Fibroblast of peridontal ligament (primary cell): ENCODE measurements around the gene DSCAML1.

ENCODE experiments used
- DNase-seq: peaks from one replicate; pipeline ENCODE4 v3.0.0-alpha.2; 2010; ENCODE audit errors: extremely low read depth

The DSCAML1 gene

DNA sequence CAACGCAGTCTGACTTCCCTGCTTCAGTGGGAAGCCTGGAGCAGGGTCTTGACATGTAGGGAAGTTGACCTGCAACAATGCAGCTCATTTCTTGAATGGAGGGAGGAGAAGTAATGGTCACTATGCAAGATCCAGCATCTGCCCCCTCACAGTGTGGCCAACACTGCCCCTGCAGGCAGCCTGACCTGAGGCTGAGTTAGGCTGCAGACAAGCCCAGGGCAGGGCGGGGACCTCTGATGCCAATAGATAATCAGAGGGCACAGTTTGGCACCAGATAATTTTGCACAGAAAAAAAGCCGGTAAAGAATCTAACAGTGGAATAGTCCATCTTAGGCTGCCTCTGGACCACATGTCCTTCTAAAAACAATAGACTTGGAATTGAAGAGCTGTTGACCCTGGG, 182.3 kb downstream of the DSCAML1 start:
- no peak for DNase-seq

DNA sequence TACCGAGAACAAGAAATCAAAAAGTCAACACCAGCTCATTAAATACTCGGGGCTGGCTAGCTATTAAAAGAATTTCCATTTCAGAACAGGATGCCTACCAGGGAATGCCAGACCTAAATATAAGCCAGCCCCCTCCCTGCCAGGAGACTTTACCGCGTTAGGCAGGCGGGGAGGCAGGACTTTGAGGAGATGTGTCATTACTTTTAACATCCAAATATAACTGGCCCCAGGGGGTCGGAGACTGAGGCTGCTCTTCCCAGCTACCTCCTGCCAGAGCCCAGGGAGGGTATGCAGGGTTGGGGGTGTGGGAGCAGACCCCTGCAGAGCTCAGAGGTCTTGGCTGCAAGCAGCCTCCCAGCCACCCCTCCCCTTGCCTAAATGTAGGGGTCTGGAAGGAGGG, 183.5 kb downstream of the DSCAML1 start:
- no peak for DNase-seq

DNA sequence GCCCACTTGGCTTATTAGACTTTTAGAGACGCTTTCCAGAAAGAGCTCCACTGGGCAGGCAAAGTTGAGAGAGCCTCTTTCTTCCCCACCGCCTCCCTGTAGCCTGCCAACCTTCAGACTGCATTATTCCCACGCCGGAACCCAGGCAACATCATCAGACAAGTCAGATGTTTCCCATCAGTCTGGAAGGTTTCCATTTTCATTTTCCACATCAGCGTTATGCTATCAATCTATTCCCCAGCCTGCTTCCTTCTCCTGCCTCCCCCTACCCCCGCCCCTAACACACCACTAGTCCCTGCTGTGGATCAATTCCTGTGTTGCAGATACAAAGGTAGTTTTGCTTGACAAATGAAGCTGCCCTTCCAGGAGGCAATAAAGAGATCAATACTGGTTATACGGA, 184.8 kb downstream of the DSCAML1 start:
- no peak for DNase-seq

DNA sequence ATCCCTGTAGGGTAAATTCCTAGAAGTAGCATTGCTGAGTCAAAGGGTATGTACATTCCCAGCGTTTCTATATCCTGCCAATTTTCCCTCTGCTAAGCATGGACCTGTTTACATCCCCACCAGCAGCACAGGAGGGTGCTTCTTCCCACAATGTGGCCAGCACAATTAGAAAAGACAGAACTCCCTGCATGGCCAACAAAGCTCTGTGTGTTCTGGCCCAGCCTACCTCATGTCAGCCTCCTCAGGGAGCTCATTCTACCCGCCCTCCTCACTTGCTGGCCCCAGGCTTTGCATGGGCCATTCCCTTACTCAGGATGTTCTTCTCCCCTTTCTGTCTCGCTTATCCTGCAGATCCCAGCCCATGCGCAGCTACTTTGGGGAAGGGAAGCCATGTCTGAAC, 186.1 kb downstream of the DSCAML1 start:
- no peak for DNase-seq

DNA sequence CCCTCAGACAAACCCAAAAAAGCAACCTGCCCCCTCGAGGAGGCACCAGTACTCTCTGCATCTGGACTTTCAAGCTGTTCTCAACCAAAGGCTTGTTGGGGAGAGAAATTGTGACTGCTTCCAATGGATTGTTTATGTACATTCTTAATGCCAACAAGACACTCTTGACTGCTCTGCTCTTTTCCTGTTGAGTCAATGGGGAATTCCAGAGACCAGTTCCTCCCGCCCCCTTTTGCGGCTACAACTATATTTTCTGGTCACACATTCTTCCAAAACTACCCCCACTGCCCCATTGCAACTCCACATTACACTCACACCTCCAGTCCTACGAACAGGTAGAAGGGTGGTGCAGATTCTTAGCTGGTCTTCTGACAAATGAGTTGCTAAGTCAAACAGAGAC, 187.0 kb downstream of the DSCAML1 start:
- DNase-seq = no peak

DNA sequence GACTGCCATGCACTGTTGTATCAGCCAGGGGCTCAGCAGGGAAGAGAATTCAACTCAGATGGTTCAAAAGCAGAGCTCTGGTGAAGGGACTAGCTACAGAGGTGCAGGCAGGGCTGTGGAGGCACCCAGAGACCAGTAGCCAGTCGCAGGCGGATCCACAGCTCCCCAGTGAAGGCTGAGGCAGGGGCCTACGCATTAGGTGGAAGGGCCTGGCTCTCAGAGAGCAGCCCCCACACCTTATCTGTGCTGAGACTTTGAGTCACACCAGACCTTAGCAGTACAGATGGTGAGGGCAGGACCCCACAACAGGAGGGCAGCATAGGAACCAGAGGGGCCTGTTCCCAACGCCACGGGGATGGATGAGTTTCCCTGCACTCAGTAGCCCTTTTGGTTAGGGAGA, 189.6 kb downstream of the DSCAML1 start:
- no peak for DNase-seq

DNA sequence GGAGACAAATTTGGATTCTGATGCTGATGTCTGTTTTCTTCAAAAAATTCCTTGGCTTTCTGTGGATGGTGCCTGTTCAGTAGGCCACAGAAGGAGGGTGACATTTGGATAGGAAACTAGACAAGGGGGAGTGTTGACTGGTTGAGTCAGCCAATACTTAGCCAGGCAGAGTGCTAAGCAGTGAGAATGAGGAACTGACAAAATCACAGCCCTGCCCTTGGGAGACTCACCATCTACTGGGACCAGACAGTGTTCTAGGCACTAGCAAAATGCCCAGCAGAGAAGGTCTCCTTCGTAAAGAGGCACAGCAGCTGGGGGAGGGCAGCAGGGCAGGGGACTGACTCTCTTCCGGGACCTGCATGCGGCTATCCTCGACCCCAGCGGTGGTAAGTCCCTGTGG, 190.2 kb downstream of the DSCAML1 start:
- no peak for DNase-seq

DNA sequence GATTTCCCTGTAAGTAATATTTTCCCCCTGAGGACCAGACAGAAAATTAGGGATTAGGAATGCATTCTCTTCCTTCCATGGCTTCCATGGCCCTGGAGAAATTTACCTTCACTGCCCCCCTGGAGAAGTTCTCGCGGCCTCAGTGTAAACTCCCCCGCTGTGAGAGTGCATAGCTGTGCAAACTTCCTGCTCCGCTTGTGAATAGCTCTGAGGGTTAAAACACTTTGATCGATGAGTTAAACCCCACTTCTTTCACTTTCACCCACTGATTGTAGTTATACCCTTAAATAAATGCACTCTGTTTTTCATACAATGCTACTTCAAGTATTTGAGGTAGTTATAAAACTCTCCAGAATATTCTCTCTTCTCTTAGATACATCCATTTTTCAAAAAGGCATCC, 190.8 kb downstream of the DSCAML1 start:
- no peak for DNase-seq

DNA sequence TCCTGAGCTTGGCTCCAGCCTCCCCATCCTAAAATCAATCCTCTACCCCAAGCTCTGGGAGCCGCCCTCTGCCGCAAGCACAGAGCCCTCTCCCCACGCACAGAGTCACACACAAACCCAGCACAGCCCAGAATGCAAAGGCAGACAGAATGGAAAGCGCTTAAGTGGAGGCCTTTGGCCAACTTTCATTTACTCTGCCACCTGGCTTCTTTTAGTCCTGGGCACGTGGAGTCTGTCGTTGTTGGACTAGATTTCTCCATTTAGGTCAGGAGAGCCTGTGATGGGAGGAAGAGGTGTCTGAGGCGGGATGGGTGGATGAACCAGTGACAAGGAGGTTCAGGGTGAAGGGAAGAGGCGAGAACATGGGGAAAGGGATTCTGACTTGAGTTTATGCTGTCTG, 191.7 kb downstream of the DSCAML1 start:
- DNase-seq = no peak

DNA sequence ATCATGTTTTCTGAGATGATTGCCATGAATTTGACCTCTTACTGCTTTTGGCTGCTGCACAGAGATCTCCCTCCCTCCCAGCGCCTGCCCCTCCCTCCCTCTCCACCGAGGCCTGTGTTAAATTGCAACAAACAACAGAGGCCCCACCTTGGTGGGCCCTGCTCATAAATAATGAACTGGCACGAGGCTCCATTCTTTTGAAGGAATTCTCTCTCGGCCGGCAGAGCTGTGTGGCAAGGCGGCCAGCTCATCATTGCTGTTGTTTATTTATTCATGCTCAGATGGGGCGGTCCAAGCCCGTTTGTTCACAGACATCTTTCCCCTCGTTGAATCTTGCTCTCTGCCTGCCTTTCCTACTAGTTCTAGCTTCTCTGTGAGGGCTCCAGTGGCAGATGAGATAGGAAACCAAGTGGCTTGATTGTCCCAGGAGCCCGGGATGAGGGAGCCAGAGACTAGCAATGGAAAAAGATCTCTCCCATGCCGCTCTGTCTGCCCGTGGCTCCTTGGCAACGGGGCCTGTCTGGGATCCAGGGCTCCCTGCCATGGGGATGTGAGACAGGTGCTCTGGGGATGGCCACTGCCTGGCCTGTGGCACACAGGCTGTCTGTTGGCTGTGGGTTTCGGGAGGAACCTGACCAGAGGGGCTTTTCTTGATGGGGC, 192.6 kb downstream of the DSCAML1 start:
- peak; percentile 7 for DNase-seq

DNA sequence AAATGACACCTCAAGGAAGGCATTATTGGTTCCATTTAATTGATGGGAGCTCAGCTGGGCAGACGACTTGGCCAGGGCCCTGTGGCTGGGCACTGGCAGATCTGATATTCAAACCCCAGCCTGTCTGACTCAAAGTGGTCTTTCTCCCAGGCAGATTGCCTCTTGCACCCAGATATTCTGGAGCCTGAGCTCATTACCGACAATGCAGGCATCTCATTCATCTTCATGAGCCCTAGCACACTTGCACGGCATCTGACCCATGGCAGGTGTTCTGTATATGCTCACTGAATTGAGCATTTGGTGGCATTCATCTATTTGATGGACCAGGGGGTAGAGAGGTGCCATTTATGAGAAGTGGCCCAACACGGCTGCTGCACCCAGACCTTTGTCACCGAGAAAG, 193.1 kb downstream of the DSCAML1 start:
- no peak for DNase-seq

DNA sequence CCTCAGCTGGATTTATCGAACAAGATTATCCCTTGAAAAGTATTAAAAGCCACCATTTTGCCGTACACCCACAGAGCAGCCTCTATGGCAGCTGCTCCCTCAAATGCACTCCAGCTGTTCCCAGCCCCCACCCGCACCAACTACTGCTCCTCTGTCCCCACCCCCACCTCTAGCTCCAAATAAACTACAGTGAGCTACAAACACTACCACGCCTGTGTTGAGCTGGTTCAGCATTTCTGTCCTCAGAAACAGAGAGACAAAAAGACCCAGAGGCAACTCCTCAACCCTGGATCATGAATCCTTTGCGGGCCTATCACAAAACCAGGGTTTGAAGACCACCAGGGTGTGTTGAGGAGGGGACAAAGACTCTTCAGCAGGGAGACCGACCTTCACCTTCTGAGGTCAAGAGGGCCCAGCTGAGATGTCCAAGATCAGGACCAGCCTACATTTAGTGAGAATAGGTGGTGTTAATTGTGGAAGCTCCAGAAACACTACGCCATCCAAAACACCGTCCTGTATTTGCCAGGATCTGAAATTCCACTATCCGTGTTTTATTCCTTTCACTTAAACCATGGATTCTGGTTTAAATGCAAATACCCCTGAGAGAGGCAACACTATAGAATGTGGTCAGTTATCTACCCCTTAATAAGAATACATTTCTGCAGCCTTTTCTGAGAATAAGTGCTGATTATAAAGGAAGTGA, 195.9 kb downstream of the DSCAML1 start:
- DNase-seq = no peak

DNA sequence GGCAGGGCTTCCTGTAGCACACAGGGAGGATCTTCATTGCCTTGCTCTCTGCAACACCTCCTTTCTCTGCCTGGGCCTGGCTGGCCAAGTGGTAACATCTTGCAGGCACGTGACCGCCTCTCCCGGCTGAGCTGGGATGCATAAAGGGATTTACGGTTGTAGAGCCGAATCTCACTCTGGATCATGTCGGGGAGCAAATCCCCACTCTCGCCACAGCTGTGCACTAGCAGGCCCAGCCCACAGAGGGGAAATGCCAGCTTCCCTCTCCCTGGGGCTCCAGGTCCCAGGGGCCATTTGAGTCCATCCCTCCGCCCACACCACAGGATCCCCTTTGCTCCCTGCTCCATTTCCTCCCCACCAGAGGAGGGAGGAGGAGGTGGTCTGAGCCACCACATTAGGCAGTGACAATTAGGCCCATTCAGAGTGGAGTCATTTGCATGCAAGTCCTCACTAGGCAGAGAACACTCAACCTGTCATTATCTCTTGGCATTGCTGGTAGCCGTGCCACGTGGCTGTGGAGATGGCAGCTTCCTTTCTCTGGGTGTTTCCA, 196.7 kb downstream of the DSCAML1 start:
- no peak for DNase-seq

DNA sequence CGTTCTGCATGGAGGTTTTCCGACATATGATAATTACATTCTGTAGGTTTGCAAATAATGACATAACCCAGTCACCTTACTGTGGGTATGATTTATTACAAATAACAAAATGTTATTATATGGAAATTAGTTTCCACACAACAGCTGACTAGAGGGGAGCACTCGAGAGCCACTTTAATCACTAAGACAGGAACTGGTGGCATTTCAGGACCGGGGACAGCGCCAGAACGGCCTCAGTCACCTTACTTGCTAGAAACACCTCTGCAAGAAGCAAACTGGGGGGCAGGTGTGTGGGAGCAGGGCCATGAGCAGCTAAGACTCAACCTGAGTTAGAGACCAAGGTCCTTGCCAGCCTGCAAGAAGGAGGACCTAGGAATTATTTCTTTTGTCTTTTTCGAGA, 199.9 kb downstream of the DSCAML1 start:
- DNase-seq = peak; percentile 13

DNA sequence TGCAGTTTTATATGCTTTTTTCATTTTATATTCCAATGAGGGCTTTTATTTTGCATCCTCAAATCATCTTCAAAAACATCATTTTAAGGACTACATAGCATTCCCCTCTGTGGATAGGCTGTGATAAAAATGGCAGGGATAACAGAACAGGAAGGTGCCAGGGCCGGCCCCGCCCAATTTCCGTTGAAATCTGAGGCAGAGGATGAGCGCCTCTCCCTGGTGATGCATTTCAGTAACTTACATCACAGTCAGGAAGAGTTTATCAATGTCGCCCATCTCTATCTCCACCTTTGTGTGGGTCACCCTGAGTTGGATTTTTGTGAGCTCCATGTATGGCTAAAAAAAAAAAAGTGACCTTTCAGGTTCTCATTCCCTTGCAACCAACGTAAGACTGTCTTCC, 201.6 kb downstream of the DSCAML1 start:
- DNase-seq = no peak

DNA sequence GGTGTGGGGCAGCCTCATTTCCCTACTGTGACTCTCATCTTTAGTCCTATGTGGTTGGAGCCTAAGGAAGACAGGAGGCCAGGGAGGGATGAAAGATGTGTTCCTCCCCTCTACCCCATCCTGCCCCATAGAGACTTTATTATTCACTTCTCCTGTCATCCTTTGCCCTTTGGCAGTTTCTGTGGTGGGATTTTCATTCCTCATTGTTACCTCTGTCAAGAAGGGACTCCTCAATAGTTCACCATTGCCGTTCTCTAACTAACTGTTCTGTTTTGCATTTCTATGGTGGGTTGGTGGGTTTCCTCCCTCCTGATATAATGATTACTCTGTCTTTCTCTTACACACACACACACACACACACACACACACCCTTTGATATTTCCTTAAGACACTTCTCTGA, 202.3 kb downstream of the DSCAML1 start:
- no peak for DNase-seq

DNA sequence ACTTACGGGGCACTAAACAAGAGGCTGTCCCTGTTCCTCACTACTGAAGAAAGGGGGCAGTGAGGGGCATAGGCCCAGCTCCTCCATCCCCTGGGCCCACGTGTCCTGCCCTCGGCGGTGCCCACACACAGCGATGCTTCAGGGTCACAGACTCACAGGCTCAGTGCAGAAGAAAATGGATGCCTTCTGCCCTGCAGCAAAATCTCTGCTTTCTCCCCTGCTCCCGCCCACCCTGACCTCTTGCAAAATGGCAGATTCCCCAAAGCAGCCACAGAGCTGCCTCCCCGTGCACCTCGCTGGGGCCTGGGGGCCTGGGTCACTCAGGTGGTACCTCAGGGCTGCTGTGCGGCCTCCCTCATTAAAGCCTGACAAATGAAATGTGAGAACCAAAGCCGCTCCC, 204.0 kb downstream of the DSCAML1 start:
- no peak for DNase-seq

DNA sequence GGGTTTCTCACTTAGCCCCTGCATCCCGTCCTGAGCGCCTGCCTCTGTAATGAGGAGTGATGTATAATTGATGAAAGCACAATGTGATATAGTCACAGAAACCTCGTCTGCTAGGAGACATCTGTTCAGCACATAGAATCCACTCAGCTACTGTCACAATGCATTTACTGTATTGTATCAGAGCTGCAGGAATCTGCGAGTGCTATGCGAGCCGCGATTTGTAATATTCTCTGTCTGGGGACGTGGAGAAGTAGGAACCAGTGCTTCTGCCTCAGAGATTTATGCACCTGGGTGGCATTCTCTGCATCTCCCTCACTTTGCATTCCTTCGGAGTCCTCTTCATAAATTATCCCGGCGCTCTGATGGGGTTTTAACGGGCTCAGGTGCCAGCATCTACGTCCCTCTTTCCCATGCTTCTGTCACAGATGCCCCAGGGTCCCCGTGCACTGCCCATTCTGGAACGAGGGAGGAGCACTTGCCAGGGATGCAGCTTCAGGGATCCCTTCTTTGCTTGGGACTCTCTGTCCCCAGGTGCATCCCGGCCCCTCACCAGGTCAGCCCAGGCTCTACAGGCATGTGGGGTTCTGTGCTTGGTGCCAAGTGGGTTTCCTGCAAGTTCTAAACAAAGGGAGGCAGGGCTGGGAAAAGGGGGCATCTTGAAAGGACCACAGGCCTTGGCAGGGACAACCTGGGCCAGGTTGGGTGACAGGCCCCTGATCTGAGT, 205.5 kb downstream of the DSCAML1 start:
- no peak for DNase-seq

DNA sequence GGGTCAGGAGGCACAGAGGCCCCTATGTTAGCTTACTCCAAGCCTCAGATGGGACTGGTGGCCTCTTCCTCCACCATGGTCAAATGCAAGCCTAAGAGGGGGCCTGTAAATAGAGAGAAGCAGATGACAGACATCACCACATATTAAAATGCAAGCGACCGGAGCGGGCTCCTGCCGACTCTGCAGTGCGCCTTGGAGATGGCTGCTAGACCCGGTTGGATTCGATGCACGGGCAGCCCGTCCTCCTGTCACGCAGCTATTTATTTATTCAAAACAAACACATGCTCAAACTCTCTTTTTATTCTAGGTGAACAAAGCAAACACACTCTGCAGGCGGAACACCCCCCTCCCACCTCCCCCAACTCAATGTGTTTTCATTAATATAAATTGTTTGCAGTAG, 208.0 kb downstream of the DSCAML1 start:
- no peak for DNase-seq

DNA sequence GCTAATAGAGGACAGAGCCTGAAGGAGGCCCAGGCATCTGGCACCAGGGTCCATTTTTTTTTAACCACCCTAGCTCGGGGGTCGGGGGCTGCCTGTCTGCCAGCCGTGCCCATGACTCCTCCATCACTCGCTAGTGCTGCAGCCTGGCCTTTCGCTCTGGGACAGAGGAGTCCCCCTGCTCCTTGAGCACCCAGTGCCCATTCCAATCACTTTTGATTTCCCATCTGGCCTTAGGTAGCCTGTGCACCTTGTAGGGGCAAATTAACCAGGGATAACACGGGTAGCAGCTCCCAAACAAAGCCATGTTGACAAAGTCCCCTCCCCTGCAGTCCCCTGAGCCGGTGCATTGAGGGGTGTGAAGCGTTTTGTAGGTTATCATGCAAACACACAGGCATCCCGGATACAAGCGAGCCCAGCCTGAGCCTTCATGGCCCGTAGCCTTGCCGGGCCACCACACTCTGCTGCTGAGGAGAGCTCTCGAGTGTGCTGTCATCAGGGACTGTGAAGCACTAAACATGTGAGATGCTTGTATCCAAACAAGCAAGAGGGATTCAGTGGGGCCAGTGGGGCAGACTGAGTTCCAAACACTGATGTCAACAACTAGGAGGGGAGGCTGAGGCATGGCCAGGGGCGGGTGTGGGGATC, 208.7 kb downstream of the DSCAML1 start:
- DNase-seq = no peak

DNA sequence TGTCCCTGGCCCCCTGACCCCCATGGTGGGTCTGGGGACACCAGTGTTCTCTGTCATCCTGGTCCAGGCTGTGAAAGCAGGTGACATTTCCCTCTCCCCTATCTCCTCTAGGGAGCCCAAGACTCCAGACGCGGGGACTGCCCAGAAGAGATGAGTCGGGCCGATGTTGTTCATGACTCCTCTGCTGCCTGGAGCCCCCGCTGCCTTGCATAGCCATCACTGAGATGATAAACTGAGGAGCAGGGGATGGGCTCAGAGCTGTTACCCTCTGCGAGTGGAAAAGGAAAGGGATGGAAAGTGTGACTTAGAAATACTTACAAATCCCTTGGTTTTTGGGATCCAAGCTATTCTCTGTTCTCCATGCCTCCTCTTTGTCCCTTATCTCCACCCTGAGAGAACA, 209.6 kb downstream of the DSCAML1 start:
- DNase-seq = no peak

DNA sequence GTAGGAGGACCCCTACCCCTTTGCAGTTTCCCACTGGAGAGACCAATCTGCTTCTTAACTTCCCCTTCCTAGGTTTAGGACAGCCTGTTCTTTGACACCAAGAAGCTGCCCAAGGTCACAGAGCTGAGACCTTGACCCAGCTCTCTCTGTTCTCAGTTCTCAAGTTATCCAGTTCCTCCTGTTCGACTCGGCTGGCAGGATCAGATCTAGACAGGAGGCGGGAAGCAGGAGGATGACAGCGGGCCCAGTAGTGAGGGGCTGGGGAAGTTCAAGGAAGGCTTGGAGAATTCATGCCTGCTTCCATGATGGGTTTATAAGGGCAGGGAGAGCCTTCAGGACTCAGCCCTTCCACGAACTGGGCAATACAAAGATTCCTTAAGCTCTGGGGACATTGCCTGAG, 210.6 kb downstream of the DSCAML1 start:
- DNase-seq = no peak
